ENCODE data around the gene CHSY1.

The CHSY1 gene

GRCh38 chr15:101148881-101149664 is 102.8 kb downstream of the CHSY1 start:
- DNase-seq, result no peak

- no peak for DNase-seq
Measured at GRCh38 chr15:101148166-101148880, 103.5 kb downstream of the CHSY1 start.

GRCh38 chr15:101147181-101147580 is 104.7 kb downstream of the CHSY1 start:
- no peak for DNase-seq

GRCh38 chr15:101146118-101146702 is 105.6 kb downstream of the CHSY1 start:
- no peak for DNase-seq

GRCh38 chr15:101145362-101145761 is 106.5 kb downstream of the CHSY1 start:
- no peak for DNase-seq

- no peak for DNase-seq
Measured at GRCh38 chr15:101143321-101143720, 108.5 kb downstream of the CHSY1 start.

GRCh38 chr15:101142711-101143110 is 109.1 kb downstream of the CHSY1 start:
- no peak for DNase-seq

GRCh38 chr15:101141926-101142527 is 109.8 kb downstream of the CHSY1 start:
- no peak for DNase-seq

GRCh38 chr15:101140697-101141065 is 111.2 kb downstream of the CHSY1 start:
- peak; percentile 21 for DNase-seq

GRCh38 chr15:101139986-101140696 is 111.7 kb downstream of the CHSY1 start:
- DNase-seq, result no peak

GRCh38 chr15:101138913-101139880 is 112.7 kb downstream of the CHSY1 start:
- peak; percentile 42 for DNase-seq

GRCh38 chr15:101138086-101138660 is 113.7 kb downstream of the CHSY1 start:
- DNase-seq, result no peak

GRCh38 chr15:101137312-101137940 is 114.4 kb downstream of the CHSY1 start:
- peak; percentile 43 for DNase-seq

- DNase-seq, result peak; percentile 34
Measured at GRCh38 chr15:101136381-101137268, 115.2 kb downstream of the CHSY1 start.

GRCh38 chr15:101135532-101136166 is 116.2 kb downstream of the CHSY1 start:
- no peak for DNase-seq

- DNase-seq, result no peak
Measured at GRCh38 chr15:101134780-101135179, 117.1 kb downstream of the CHSY1 start.

- no peak for DNase-seq
Measured at GRCh38 chr15:101133751-101134261, 118.0 kb downstream of the CHSY1 start.

- no peak for DNase-seq
Measured at GRCh38 chr15:101133181-101133460, 118.7 kb downstream of the CHSY1 start.
